PFSK-1 (cell line): ENCODE measurements around the gene STAU1.

Experiments
- FOXP2 ChIP-seq: optimal IDR thresholded peaks from 2 replicates; pipeline ENCODE3; 2011; ENCODE audit warnings: borderline replicate concordance, control low read depth, inconsistent platforms; ENCODE audit not compliant: insufficient read depth; ENCODE audit errors: extremely low read length, extremely low read depth
- POLR2AphosphoS5 ChIP-seq: IDR thresholded peaks from 2 replicates; pipeline ENCODE4 v1.6.1; 2012; ENCODE audit warnings: low read depth, mild to moderate bottlenecking, control low read depth, low read length, moderate library complexity
- REST ChIP-seq, 2 experiments: IDR thresholded peaks; 2 replicates each; pipeline versions ENCODE4 v1.6.1 to v1.8.0; 2011 to 2012; ENCODE audit warnings: low read depth in 2 of 2, low read length in 2 of 2, control low read depth in 1 of 2, inconsistent platforms in 1 of 2, mild to moderate bottlenecking in 1 of 2, moderate library complexity in 1 of 2; ENCODE audit not compliant: insufficient read depth in 1 of 2
- SIN3A ChIP-seq: IDR thresholded peaks from 2 replicates; pipeline ENCODE4 v1.6.1; 2012; ENCODE audit warnings: mild to moderate bottlenecking, low read length, moderate library complexity, borderline replicate concordance; ENCODE audit not compliant: insufficient read depth
- TAF1 ChIP-seq: IDR thresholded peaks from 2 replicates; pipeline ENCODE4 v1.6.1; 2012; ENCODE audit warnings: low read length, control low read depth, borderline replicate concordance; ENCODE audit not compliant: insufficient read depth

Gene STAU1

GRCh38 chr20:49157146-49157545 lies 31.0 kb downstream of the STAU1 start:
- no peak for TF ChIP-seq TAF1
- TF ChIP-seq SIN3A: no peak
- no peak for TF ChIP-seq REST (IDR thresholded peaks at IDR 0.05; ENCODE audit: insufficient read depth in 1 of 2, low read depth in 2 of 2, low read length in 2 of 2)
- no peak for TF ChIP-seq FOXP2
- no peak for TF ChIP-seq POLR2AphosphoS5

GRCh38 chr20:49156481-49156880 lies 31.7 kb downstream of the STAU1 start:
- TF ChIP-seq POLR2AphosphoS5: no peak
- no peak for TF ChIP-seq FOXP2
- no peak for TF ChIP-seq SIN3A
- no peak for TF ChIP-seq TAF1
- no peak for TF ChIP-seq REST (IDR thresholded peaks at IDR 0.05; ENCODE audit: insufficient read depth in 1 of 2, low read depth in 2 of 2, low read length in 2 of 2)

GRCh38 chr20:49151436-49151835 lies 36.7 kb downstream of the STAU1 start:
- TF ChIP-seq SIN3A (no peak), REST (IDR thresholded peaks at IDR 0.05; ENCODE audit: insufficient read depth in 1 of 2, low read depth in 2 of 2, low read length in 2 of 2) (no peak), TAF1 (no peak), FOXP2 (no peak), POLR2AphosphoS5 (no peak)

- TF ChIP-seq POLR2AphosphoS5 (no peak), SIN3A (no peak), REST (IDR thresholded peaks at IDR 0.05; ENCODE audit: insufficient read depth in 1 of 2, low read depth in 2 of 2, low read length in 2 of 2) (no peak), FOXP2 (no peak), TAF1 (no peak)
These were observed 38.7 kb downstream of the STAU1 start for GRCh38 chr20:49149281-49150045.

GRCh38 chr20:49148601-49149000 lies 39.5 kb downstream of the STAU1 start:
- no peak for TF ChIP-seq SIN3A
- no peak for TF ChIP-seq FOXP2
- TF ChIP-seq POLR2AphosphoS5: no peak
- TF ChIP-seq REST (IDR thresholded peaks at IDR 0.05; ENCODE audit: insufficient read depth in 1 of 2, low read depth in 2 of 2, low read length in 2 of 2): no peak
- TF ChIP-seq TAF1: no peak
